GM12873 (cell line): Measurements from ENCODE around the gene SLX4.

Source experiments
- CTCF ChIP-seq: IDR thresholded peaks from 2 replicates; pipeline ENCODE4 v1.5.1; 2012; ENCODE audit warnings: low read depth, mild to moderate bottlenecking, moderate library complexity, low read length, control low read depth; ENCODE audit not compliant: insufficient read depth; ENCODE audit errors: missing control alignments

SLX4 gene

GRCh38 chr16:3564130-3564888 lies 47.1 kb downstream of the SLX4 start:
- no peak for TF ChIP-seq CTCF

GRCh38 chr16:3562914-3563480 lies 48.4 kb downstream of the SLX4 start:
- TF ChIP-seq CTCF, result no peak

- no peak for TF ChIP-seq CTCF
Observed at GRCh38 chr16:3561626-3562025, 49.8 kb downstream of the SLX4 start.

GRCh38 chr16:3554351-3554928 lies 57.0 kb downstream of the SLX4 start:
- TF ChIP-seq CTCF, result no peak

- TF ChIP-seq CTCF, result no peak
Observed at GRCh38 chr16:3553138-3553923, 58.1 kb downstream of the SLX4 start.

- TF ChIP-seq CTCF, result no peak
Observed at GRCh38 chr16:3550851-3551847, 60.3 kb downstream of the SLX4 start.
